HG02938 (cell line): ENCODE measurements around the gene NANOGP8.
A peak's percentile ranks its signal among the peaks of the same experiment; 100 is the strongest.
"Not testable (repeated sequence)": the region's sequence is repeated elsewhere in the genome, so short reads cannot be mapped to it uniquely, and the experiment has no call there.

Source experiments
- ATAC-seq: cut with Tn5 transposase; IDR thresholded peaks from one replicate; pipeline ENCODE4 v1.9.1; 2021; ENCODE audit warnings: mild to moderate bottlenecking, moderate library complexity; ENCODE audit not compliant: unreplicated experiment

The NANOGP8 gene

DNA sequence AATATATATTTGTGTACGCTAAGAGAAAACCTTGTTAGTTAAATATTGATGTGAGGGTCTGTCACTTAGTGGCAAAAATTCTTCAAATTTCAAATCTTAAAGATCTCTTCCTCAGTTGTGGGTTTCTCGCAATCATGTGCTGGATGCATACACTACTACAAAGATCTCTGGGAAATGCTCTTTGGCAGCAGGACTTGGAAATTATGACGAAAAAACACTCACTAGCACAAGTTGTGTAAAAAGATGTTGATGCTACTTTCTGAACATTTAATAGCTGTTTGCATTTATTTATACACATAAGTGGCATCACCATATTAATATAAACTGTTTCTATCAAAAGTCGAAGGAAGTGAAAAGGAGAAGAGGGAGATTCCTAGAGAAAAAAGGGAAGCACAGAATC is 10.8 kb upstream of the NANOGP8 start:
- ATAC-seq = no peak

DNA sequence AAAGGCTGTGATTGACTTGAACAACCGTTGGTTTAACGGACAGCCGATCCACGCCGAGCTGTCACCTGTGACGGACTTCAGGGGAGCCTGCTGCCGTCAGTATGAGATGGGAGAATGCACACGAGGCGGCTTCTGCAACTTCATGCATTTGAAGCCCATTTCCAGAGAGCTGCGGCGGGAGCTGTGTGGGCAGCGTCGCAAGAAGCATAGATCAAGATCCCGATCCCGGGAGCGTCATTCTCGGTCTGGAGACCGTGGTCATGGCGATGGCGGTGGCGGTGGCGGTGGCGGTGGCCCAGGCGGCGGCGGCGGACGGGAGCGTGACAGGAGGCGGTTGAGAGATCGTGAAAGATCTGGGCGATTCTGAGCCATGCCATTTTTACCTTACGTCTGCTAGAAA is 7.8 kb upstream of the NANOGP8 start:
- no peak for ATAC-seq

DNA sequence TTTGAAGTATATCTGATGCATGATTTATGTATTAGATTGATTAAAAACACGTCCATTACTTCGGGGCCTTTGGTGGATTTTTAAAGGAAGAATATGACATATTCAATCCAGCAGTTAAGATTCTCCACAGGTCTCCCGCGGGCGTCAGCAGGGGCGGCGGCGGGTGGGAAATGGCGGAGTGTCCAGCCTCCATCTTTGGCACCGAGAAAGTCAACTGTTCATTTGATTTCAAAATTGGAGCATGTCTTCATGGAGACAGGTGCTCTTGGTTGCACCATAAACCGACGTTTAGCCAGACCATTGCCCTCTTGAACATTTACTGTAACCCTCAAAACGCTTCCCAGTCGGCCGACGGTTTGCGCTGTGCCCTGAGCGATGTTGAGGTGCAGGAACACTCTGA is 7.2 kb upstream of the NANOGP8 start:
- no peak for ATAC-seq

- ATAC-seq = no peak
Measured at GRCh38 chr15:35090104-35090807, 5.2 kb upstream of the NANOGP8 start.

GRCh38 chr15:35089551-35089950 is 4.5 kb upstream of the NANOGP8 start:
- no peak for ATAC-seq

- no peak for ATAC-seq
Measured at GRCh38 chr15:35088329-35088728, 3.2 kb upstream of the NANOGP8 start.

DNA sequence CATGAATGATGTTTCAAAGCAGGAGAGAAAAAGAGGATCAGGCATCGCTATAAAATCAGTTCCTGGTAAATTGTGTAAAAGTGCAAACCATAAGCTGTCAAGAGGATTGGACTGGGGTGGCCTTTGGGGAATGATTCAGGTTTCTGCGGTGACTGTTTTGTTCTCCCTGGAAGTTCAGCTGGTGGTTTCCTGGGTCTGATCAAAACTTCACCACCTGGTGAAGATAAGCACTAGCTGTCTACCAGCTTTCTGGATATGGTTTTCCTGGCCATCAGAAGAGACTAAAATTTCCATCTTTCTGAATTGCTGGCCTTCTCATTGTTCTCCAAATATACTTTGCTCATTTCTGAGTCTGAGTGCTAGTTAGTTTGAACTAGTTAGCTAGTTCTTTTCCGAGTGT is 2.7 kb upstream of the NANOGP8 start:
- no peak for ATAC-seq

- not testable (repeated sequence) for ATAC-seq
Measured at GRCh38 chr15:35082371-35083348, 2.4 kb downstream of the NANOGP8 start.

GRCh38 chr15:35081626-35082365 is 3.3 kb downstream of the NANOGP8 start:
- ATAC-seq = not testable (repeated sequence)

DNA sequence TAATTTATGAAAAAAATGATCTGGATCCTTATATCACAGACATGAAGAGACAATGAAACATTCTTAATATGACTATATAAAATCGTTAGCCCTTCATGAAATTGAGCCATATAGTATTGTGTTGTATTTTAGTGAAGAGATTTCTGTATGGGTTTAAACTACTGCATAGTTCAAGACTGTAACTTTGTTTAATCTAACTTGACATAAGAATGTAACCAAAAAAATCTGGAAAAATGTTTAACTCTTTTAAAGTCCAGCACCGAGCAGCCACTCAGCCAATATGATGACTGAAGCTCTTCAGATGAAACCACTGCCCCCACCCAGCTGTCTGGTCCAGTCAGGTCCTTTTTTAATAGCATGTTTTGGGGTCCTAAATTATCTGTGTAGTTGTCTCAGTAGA is 4.9 kb downstream of the NANOGP8 start:
- no peak for ATAC-seq

GRCh38 chr15:35078221-35078915 is 6.7 kb downstream of the NANOGP8 start:
- no peak for ATAC-seq

DNA sequence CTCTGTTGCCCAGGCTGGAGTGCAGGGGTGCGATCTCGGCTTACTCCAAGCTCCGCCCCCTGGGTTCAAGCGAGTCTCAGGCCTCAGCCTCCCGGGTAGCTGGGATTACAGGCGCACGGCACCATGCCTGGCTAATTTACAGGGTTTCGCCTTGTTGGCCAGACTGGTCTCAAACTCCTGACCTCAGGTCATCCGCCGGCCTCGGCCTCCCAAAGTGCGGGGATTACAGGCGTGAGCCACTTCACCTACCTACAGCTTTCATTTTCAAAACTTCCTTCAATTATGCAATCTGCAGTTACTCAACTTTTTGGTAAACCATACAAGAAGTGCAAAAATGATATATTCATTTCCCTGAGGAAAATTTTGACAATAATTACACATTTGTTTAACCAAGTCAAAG is 14.0 kb downstream of the NANOGP8 start:
- ATAC-seq = no peak

- no peak for ATAC-seq
Measured at GRCh38 chr15:35068846-35069475, 16.1 kb downstream of the NANOGP8 start.

DNA sequence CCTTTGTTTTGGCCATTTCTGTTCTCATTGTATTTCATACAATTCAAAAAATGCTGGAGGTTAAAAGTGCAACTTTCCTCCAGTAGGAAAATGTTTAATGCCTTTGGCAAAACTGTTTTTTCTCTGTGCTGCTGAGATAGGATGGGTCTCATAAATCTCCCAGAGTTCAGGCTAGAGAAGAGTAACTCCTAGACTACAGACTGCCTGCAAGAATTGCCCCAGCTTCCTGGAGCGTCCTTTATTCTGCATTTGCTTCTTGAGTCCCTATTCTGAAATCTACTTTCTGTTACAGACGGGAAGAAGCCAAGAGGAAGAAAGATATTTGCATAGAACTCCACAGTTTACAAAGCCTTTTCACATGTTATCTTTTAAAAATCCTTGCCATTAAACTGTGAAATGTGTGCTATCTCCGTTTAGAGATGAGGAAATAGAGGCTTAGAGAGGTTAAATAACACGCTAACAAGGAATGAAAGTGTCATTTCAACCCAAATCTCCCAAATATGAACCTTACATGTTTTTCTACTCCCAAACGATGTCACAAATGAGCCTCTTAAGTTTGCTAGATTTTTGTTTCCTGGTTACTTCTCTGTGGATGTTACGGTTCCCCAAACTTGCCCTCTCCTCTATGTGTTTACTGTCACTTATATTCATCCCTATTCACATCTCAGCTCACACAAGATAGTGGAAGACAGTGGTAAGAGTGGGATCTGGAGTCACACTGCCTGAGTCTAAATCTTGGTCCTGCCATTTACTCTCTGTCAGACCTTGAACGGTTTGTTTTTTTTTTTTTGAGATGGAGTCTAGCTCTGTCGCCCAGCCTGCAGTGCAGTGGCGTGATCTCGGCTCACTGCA is 17.4 kb downstream of the NANOGP8 start:
- ATAC-seq = no peak

- ATAC-seq = no peak
Measured at GRCh38 chr15:35066094-35066493, 19.0 kb downstream of the NANOGP8 start.

DNA sequence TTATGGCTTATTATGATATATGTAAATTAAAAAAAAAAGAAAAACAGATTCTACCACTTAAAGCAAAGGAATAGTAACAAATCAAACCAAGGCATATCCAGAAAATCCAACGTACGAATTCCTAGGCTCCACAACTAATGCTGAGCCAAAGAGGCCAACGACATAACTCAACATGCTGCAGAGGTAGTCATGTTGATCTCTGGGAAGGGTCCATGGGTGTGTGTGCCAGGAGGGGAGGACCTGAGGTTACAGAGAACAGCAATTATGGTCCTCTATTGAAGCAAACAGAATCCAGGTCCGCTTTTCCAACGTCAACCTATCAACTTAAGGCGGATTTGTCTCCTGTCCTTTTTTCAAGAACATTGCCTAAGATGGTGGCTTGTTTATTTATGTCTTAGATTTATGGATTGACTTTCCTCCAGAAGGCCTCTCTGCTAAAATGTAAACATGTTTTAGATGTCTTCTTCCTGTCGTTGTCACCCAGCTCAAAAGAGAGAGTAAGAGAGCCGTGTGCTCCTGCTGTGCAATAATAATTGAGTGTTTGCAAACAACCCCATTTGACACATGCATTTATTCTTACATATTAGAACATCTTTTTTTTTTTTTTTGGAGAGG is 20.4 kb downstream of the NANOGP8 start:
- ATAC-seq = no peak

DNA sequence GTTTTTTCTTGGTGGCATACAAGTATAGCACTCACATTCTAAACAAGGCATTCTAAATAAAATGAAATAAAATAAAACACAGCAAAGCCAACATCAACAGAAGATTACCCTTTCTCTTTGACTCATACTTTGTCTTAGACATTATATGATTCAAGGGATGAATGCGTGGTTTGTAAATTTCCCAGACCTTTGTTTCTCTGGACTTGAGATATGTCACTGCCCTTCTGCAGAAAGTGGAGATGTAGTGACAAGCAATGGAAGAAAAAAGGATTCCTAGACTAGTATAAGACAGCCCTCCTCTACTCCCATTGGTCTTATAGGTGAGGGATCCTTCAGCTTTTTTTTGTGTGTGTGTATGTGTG is 22.4 kb downstream of the NANOGP8 start:
- ATAC-seq = no peak

- ATAC-seq = peak; percentile 67
Measured at GRCh38 chr15:35061825-35062737, 23.0 kb downstream of the NANOGP8 start.
